Vagina (tissue), 2 donors: ENCODE data around the gene WWP2.

Experiments
- POLR2A ChIP-seq, 2 donors: fragments of 450-650 bp; IDR thresholded peaks; one replicate each; pipeline ENCODE4 v1.6.1; 2017; ENCODE audit warnings: antibody characterized with exemption in 2 of 2, mild to moderate bottlenecking in 2 of 2, moderate library complexity in 2 of 2
- TF ChIP-seq, protein P1 (sequence below), 3 experiments: fragments of 450-650 bp in 2 of 3; fragments of 200-600 bp in 1 of 3; sonication (generic) in 1 of 3; IDR thresholded peaks; one replicate each; pipeline ENCODE4 v1.5.1; 2017 to 2019; ENCODE audit warnings: antibody characterized with exemption in 3 of 3, mild to moderate bottlenecking in 2 of 3, moderate library complexity in 2 of 3

GRCh38 chr16:69852815-69853214 is 90.7 kb downstream of the WWP2 start:
- TF ChIP-seq, protein P1, sequence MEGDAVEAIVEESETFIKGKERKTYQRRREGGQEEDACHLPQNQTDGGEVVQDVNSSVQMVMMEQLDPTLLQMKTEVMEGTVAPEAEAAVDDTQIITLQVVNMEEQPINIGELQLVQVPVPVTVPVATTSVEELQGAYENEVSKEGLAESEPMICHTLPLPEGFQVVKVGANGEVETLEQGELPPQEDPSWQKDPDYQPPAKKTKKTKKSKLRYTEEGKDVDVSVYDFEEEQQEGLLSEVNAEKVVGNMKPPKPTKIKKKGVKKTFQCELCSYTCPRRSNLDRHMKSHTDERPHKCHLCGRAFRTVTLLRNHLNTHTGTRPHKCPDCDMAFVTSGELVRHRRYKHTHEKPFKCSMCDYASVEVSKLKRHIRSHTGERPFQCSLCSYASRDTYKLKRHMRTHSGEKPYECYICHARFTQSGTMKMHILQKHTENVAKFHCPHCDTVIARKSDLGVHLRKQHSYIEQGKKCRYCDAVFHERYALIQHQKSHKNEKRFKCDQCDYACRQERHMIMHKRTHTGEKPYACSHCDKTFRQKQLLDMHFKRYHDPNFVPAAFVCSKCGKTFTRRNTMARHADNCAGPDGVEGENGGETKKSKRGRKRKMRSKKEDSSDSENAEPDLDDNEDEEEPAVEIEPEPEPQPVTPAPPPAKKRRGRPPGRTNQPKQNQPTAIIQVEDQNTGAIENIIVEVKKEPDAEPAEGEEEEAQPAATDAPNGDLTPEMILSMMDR (IDR thresholded peaks at IDR 0.05): no peak
- no peak for TF ChIP-seq POLR2A (IDR thresholded peaks at IDR 0.05)
